ENCODE measurements around the gene AHR.

Gene AHR

GRCh38 chr7:17304926-17305325 is 6.5 kb downstream of the AHR start:
- no peak for DNase-seq (ENCODE audit: low read depth)

- no peak for DNase-seq (ENCODE audit: low read depth)
These were observed 7.1 kb downstream of the AHR start for GRCh38 chr7:17305387-17306171.

DNA sequence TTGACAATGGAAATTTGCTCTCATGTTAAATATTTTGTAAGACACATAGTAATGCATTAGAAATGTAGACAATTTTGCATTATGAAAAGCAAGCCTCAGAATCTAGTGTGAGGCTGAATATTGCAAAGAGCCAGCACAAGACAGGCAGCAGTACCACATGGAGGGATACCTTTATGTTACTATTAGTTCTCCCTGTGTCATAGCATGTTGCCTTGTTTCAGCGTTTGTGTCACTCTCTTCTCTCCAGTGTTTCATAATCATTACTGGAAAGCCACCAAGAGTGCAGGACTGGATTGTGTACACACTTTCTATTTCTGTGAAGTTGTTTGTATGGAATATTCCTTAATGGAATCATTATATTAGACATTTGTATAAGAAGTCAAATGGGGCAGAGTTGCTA is 8.5 kb downstream of the AHR start:
- no peak for DNase-seq (ENCODE audit: low read depth)

- no peak for DNase-seq (ENCODE audit: low read depth)
These were observed 9.1 kb downstream of the AHR start for GRCh38 chr7:17307558-17307957.

GRCh38 chr7:17307969-17308648 is 9.7 kb downstream of the AHR start:
- DNase-seq (ENCODE audit: low read depth), result no peak

DNA sequence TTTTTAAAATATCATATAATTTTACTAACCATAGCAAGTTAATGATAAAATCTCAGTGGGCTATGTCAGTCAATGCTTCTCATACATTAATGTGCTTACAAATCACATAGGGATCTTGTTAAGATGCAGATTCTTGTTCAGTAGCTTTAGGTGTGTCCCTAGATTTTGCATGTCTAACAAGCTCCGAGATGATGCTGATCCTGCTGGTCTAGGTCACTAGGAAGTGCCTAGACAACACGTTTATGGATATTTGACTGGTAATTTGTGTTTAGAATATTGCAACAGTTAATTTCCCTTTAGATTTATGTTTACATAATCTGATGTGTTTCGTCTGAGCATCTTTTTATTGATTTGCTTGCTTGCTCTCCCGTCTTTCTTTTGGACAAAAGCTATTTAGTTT is 12.7 kb downstream of the AHR start:
- DNase-seq (ENCODE audit: low read depth), result no peak

DNA sequence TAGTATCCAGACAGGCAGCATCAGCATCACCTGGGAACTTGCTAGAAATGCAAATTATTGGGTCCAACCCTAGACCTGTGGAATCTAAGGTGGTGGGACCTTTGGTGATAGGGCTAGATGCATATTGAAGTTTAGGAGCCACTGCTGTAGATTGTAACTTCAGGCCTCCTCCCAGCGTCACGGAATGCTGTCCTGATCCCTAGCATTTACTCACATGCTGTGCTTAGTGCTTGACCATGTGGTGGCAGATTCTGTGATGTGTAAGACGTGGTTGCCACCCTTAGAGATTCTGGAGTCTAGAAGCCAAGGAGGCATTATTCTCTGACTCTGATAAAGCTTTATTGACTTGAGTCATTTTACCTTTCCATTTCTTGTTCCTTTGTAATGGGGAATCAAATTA is 13.5 kb downstream of the AHR start:
- no peak for DNase-seq (ENCODE audit: low read depth)

DNA sequence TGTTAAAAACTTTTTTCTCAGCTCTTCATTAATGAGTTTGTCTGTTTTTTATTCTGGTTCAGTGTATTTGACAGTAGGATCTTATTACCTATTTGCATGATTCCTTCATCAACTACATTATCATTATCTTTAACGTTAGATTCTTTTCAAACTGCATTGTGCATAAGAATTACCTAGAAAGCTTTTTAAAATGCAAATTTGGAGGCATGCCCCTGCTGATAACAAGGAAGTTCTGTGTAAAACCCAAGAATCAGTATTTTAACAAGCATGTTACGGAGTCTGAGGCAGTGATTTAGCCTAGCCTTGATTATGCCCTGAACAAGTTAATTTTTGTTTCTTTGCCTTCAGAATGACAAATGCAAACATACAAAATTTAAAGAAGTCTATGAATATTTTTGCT is 14.2 kb downstream of the AHR start:
- no peak for DNase-seq (ENCODE audit: low read depth)

GRCh38 chr7:17313194-17313593 is 14.7 kb downstream of the AHR start:
- DNase-seq (ENCODE audit: low read depth), result no peak

GRCh38 chr7:17315974-17316373 is 17.5 kb downstream of the AHR start:
- DNase-seq (ENCODE audit: low read depth), result no peak

- DNase-seq (ENCODE audit: low read depth), result no peak
These were observed 19.7 kb downstream of the AHR start for GRCh38 chr7:17318146-17318545.

- no peak for DNase-seq (ENCODE audit: low read depth)
These were observed 21.0 kb downstream of the AHR start for GRCh38 chr7:17319164-17320101.

GRCh38 chr7:17320102-17320497 is 21.6 kb downstream of the AHR start:
- DNase-seq (ENCODE audit: low read depth), result no peak

- DNase-seq (ENCODE audit: low read depth), result no peak
These were observed 22.2 kb downstream of the AHR start for GRCh38 chr7:17320657-17321056.

- no peak for DNase-seq (ENCODE audit: low read depth)
These were observed 26.9 kb downstream of the AHR start for GRCh38 chr7:17325364-17325763.

GRCh38 chr7:17326378-17326777 is 27.9 kb downstream of the AHR start:
- no peak for DNase-seq (ENCODE audit: low read depth)

DNA sequence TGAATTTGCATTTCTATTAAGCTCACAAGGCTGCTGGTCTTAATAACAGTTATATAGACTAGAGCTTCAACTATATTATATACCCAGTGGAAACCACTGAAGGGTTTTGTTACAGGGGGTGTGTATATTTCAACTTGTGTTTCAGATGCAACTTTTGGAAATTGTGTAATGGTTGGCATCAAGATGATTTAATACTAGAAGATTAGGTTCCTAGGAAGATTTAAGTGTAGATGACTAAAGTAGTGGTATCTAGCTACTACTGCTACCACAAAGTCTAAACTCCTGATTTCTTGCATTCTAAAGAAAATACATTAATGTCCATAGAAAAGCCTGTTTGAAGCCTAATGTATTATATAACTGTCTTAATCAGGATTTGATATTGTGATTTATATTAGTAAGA is 30.2 kb downstream of the AHR start:
- no peak for DNase-seq (ENCODE audit: low read depth)

- no peak for DNase-seq (ENCODE audit: low read depth)
These were observed 31.0 kb downstream of the AHR start for GRCh38 chr7:17329440-17329839.

- DNase-seq (ENCODE audit: low read depth), result no peak
These were observed 33.5 kb downstream of the AHR start for GRCh38 chr7:17331891-17332501.

- DNase-seq (ENCODE audit: low read depth), result no peak
These were observed 34.8 kb downstream of the AHR start for GRCh38 chr7:17333221-17333620.

GRCh38 chr7:17336168-17336567 is 37.7 kb downstream of the AHR start:
- no peak for DNase-seq (ENCODE audit: low read depth)

DNA sequence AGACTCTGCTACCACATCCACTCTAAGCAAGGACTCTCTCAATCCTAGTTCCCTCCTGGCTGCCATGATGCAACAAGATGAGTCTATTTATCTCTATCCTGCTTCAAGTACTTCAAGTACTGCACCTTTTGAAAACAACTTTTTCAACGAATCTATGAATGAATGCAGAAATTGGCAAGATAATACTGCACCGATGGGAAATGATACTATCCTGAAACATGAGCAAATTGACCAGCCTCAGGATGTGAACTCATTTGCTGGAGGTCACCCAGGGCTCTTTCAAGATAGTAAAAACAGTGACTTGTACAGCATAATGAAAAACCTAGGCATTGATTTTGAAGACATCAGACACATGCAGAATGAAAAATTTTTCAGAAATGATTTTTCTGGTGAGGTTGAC is 40.7 kb downstream of the AHR start:
- no peak for DNase-seq (ENCODE audit: low read depth)
